Naive thymus-derived CD4-positive, alpha-beta T cell (primary cell): Measurements from ENCODE around the gene DRGX. TPM values are rescaled to one million over a fixed set of nuclear protein-coding genes. Genes with fewer than 3 reads are reported as not detected.

Experiments
- ATAC-seq: fragments of 150-1000 bp; cut with Tn5 transposase; 2 replicates; pipeline ENCODE4 v1.10.0; 2021; ENCODE audit warnings: mild to moderate bottlenecking, moderate library complexity
- CTCF ChIA-PET: fragments of 350-600 bp; sonication (Branson Sonifier 250); formaldehyde crosslinking; loops from one replicate; lab custom pipeline; 2021; ENCODE audit warnings: antibody characterized with exemption; lab: Charles Lee
- POLR2A ChIA-PET: fragments of 350-600 bp; sonication (Branson Sonifier 250); formaldehyde crosslinking; loops from one replicate; lab custom pipeline; 2021; ENCODE audit warnings: antibody characterized with exemption, inconsistent platforms; lab: Charles Lee
- DNase-seq, 9 donors: peaks; one replicate each; pipeline versions ENCODE4 v3.0.0 to v3.0.0-alpha.2; 2020 to 2022; ENCODE audit warnings: mixed read lengths in 1 of 9
- H3K27ac ChIP-seq: one replicate; pipeline ENCODE4 v1.7.0; 2013; ENCODE audit warnings: mild to moderate bottlenecking, low read depth, low read length, moderate library complexity
- H3K27me3 ChIP-seq, 2 donors: one replicate each; pipeline ENCODE4 v1.7.0; 2013; ENCODE audit warnings: low read length in 2 of 2, mild to moderate bottlenecking in 2 of 2, moderate library complexity in 2 of 2; ENCODE audit not compliant: control insufficient read depth in 2 of 2, insufficient read depth in 2 of 2
- H3K36me3 ChIP-seq, 3 experiments: 1 replicate in 2 of 3; 2 replicates in 1 of 3; pipeline ENCODE4 v1.7.0; 2013; ENCODE audit warnings: low read length in 3 of 3, mild to moderate bottlenecking in 3 of 3, moderate library complexity in 1 of 3; ENCODE audit not compliant: insufficient read depth in 3 of 3, control insufficient read depth in 2 of 3
- H3K4me1 ChIP-seq, 2 donors: one replicate each; pipeline ENCODE4 v1.7.0; 2013; ENCODE audit warnings: low read length in 2 of 2, mild to moderate bottlenecking in 2 of 2, moderate library complexity in 1 of 2; ENCODE audit not compliant: control insufficient read depth in 2 of 2, insufficient read depth in 2 of 2
- H3K4me3 ChIP-seq: 2 replicates; pipeline ENCODE4 v1.7.0; 2013; ENCODE audit warnings: mild to moderate bottlenecking, low read length
- H3K9me3 ChIP-seq, 3 experiments: 1 replicate in 2 of 3; 2 replicates in 1 of 3; pipeline ENCODE4 v1.7.0; 2013; ENCODE audit warnings: low read length in 3 of 3; ENCODE audit not compliant: control insufficient read depth in 2 of 3
- H3K27ac Mint-ChIP-seq, 9 donors: one replicate each; pipeline ENCODE4 v1.8.0; 2020 to 2022; ENCODE audit warnings: mixed read lengths in 9 of 9, mild to moderate bottlenecking in 8 of 9, moderate library complexity in 5 of 9, inconsistent platforms in 2 of 9
- H3K27me3 Mint-ChIP-seq, 5 donors: one replicate each; pipeline ENCODE4 v1.8.0; 2021 to 2022; ENCODE audit warnings: mixed read lengths in 5 of 5, mild to moderate bottlenecking in 1 of 5
- H3K36me3 Mint-ChIP-seq, 5 donors: one replicate each; pipeline ENCODE4 v1.8.0; 2020 to 2022; ENCODE audit warnings: mixed read lengths in 5 of 5, mild to moderate bottlenecking in 3 of 5, inconsistent platforms in 1 of 5
- H3K4me1 Mint-ChIP-seq, 7 donors: one replicate each; pipeline ENCODE4 v1.8.0; 2020 to 2022; ENCODE audit warnings: mixed read lengths in 7 of 7, mild to moderate bottlenecking in 3 of 7, inconsistent platforms in 1 of 7
- H3K4me3 Mint-ChIP-seq, 10 donors: one replicate each; pipeline ENCODE4 v1.8.0; 2020 to 2022; ENCODE audit warnings: mild to moderate bottlenecking in 10 of 10, mixed read lengths in 10 of 10, moderate library complexity in 6 of 10, inconsistent platforms in 2 of 10
- H3K9me3 Mint-ChIP-seq, 11 donors: one replicate each; pipeline ENCODE4 v1.8.0; 2020 to 2022; ENCODE audit warnings: mixed read lengths in 11 of 11, mild to moderate bottlenecking in 4 of 11, inconsistent platforms in 1 of 11, moderate library complexity in 1 of 11
- intact Hi-C, 2 donors: fragments of 100-400 bp; cut with micrococcal nuclease; formaldehyde crosslinking; loops; one replicate each; pipeline ENCODE4 v1.15.1; 2023
- polyA plus RNA-seq, 2 donors: library from polyadenylated mRNA; unstranded; fragments of 300-500 nt; fragmentation: Illumina TruSeq; gene quantifications; one replicate each; pipeline ENCODE4 v1.2.3, GENCODE V29; 2021
- total RNA-seq, 6 experiments: library from RNA in 5 of 6; stranded (reverse) in 5 of 6; gene quantifications; 1 replicate in 5 of 6; 2 replicates in 1 of 6; pipeline ENCODE4 v1.2.3 and lab custom pipeline; 2021 to 2026

DRGX gene
- total and polyA plus RNA-seq, 7 experiments from 2014 or later = not detected

DNA sequence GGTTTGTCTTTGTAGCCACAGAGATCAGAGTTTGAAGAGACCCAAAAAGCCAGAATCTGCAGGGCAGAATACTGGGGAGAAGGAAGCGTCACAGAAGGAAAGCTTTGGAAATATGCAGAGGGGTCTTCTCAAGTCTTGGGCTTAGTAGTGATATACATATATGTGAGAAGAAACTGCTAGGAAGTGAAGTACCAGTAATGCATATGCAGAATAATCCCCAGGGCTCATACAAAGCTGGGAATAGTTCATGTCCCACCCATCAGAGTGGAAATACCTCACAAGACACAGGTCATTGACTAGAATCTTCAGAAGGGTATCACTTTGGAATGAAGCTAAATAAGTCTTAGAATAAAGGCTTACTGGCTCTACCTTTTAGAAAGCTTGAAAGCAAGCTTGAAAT is 57.3 kb downstream of the DRGX start:
- no peak overlapping the region for H3K4me3 Mint-ChIP-seq
- peaks cover 6 to 15% (median 8%) of the 10 kb centered on the region in 7 donors for H3K4me1 Mint-ChIP-seq
- peaks cover 0 to 9% (median 0%) of the 10 kb centered on the region in 5 donors for H3K36me3 Mint-ChIP-seq
- no peaks in the 10 kb centered on the region for H3K36me3 ChIP-seq
- intact Hi-C loops = no loop called here
- DNase-seq = no peak
- no peaks in the 10 kb centered on the region for H3K4me1 ChIP-seq
- POLR2A ChIA-PET = no interaction called here
- no peak overlapping the region for H3K27ac Mint-ChIP-seq
- H3K27ac ChIP-seq = no peak overlapping the region
- H3K9me3 ChIP-seq = no peaks in the 10 kb centered on the region
- peaks cover 0 to 28% (median 16%) of the 10 kb centered on the region in 5 donors for H3K27me3 Mint-ChIP-seq
- no peak overlapping the region for H3K4me3 ChIP-seq
- no peaks in the 10 kb centered on the region for H3K27me3 ChIP-seq
- H3K9me3 Mint-ChIP-seq = peaks cover 0 to 25% (median 18%) of the 10 kb centered on the region in 11 donors
- CTCF ChIA-PET = no interaction called here
- no peak for ATAC-seq

DNA sequence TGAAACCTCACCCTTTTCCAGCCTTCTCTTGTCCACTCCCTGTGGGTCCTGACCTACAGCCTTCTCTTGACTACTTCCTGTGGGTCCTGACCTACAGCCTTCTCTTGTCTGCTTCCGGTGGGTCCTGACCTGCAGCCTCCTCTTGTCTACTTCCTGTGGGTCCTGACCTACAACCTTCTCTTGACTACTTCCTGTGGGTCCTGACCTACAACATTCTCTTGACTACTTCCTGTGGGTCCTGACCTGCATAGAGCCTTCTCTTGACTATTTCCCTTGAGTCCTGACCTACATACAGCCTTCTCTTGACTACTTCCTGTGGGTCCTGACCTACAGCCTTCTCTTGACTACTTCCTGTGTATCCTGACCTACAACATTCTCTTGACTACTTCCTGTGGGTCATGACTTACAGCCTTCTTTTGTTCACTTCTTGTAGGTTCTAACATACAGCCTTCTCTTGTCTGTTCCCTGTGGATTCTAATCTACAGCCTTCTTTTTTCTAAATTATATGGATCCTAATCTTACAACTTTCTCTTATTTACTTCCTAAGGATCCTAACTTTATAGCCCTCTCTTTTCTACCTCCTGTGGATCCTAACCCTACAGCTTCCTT is 60.4 kb downstream of the DRGX start:
- no peaks in the 10 kb centered on the region for H3K36me3 ChIP-seq
- Mint-ChIP-seq H3K27ac (peak overlapping the region in 7 of 9 donors; percentile 6 to 73 (median 68)), H3K9me3 (peaks cover 0 to 24% (median 18%) of the 10 kb centered on the region in 11 donors), H3K36me3 (peaks cover 0 to 9% (median 0%) of the 10 kb centered on the region in 5 donors), H3K27me3 (peaks cover 0 to 14% (median 2%) of the 10 kb centered on the region in 5 donors), H3K4me3 (peak overlapping the region in 1 of 10 donors; percentile 15), H3K4me1 (peaks cover 6 to 16% (median 8%) of the 10 kb centered on the region in 7 donors)
- H3K4me1 ChIP-seq = no peaks in the 10 kb centered on the region
- H3K27me3 ChIP-seq = no peaks in the 10 kb centered on the region
- H3K4me3 ChIP-seq = no peak overlapping the region
- DNase-seq (no peak), ATAC-seq (no peak)
- no peak overlapping the region for H3K27ac ChIP-seq
- CTCF ChIA-PET = no interaction called here
- POLR2A ChIA-PET = no interaction called here
- intact Hi-C loops = no loop called here
- H3K9me3 ChIP-seq = no peaks in the 10 kb centered on the region

DNA sequence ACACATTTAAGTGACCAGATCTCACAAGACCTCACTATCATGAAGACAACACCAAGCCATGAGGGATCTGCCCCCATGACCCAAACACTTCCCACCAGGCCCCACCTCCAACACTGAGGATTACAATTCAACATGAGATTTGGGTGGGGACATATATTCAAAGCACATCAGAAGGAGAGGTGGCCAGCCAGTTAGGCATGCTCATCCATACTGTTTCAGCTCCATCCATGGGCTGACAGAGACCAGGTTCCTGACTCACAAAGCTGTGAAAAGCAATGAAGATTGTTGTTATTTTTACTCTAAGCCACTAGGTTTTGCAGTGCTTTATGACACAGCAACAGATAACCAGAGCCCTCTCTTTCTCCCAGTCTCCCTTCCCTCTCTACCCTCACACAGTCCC is 60.9 kb downstream of the DRGX start:
- Mint-ChIP-seq H3K27ac (peak overlapping the region in 4 of 9 donors; percentile 67 to 73 (median 70)), H3K4me3 (no peak overlapping the region)

GRCh38 chr10:49333192-49333591 is 62.7 kb downstream of the DRGX start:
- DNase-seq (no peak), ATAC-seq (no peak)
- CTCF ChIA-PET = no interaction called here
- Histone ChIP-seq H3K36me3 (no peaks in the 10 kb centered on the region), H3K4me1 (no peaks in the 10 kb centered on the region), H3K4me3 (no peak overlapping the region), H3K9me3 (no peaks in the 10 kb centered on the region), H3K27ac (no peak overlapping the region), H3K27me3 (no peaks in the 10 kb centered on the region)
- H3K27ac Mint-ChIP-seq = no peak overlapping the region
- H3K36me3 Mint-ChIP-seq = peaks cover 0 to 9% (median 0%) of the 10 kb centered on the region in 5 donors
- H3K4me3 Mint-ChIP-seq = no peak overlapping the region
- peaks cover 6 to 16% (median 8%) of the 10 kb centered on the region in 7 donors for H3K4me1 Mint-ChIP-seq
- POLR2A ChIA-PET = no interaction called here
- peaks cover 0 to 24% (median 13%) of the 10 kb centered on the region in 11 donors for H3K9me3 Mint-ChIP-seq
- peaks cover 0 to 3% (median 0%) of the 10 kb centered on the region in 5 donors for H3K27me3 Mint-ChIP-seq
- intact Hi-C loops = no loop called here

More for the DNA sequence above, 60.9 kb downstream of the DRGX start:
- ATAC-seq (no peak), DNase-seq (no peak)
- Histone ChIP-seq H3K27ac (no peak overlapping the region), H3K4me3 (no peak overlapping the region), H3K4me1 (no peaks in the 10 kb centered on the region), H3K36me3 (no peaks in the 10 kb centered on the region), H3K9me3 (no peaks in the 10 kb centered on the region), H3K27me3 (no peaks in the 10 kb centered on the region)
- peaks cover 0 to 9% (median 0%) of the 10 kb centered on the region in 5 donors for H3K36me3 Mint-ChIP-seq
- H3K4me1 Mint-ChIP-seq = peaks cover 6 to 16% (median 8%) of the 10 kb centered on the region in 7 donors
- H3K27me3 Mint-ChIP-seq = peaks cover 0 to 11% (median 0%) of the 10 kb centered on the region in 5 donors
- peaks cover 0 to 24% (median 18%) of the 10 kb centered on the region in 11 donors for H3K9me3 Mint-ChIP-seq
- ChIA-PET CTCF (no interaction called here), POLR2A (no interaction called here)
- intact Hi-C loops = no loop called here

DNA sequence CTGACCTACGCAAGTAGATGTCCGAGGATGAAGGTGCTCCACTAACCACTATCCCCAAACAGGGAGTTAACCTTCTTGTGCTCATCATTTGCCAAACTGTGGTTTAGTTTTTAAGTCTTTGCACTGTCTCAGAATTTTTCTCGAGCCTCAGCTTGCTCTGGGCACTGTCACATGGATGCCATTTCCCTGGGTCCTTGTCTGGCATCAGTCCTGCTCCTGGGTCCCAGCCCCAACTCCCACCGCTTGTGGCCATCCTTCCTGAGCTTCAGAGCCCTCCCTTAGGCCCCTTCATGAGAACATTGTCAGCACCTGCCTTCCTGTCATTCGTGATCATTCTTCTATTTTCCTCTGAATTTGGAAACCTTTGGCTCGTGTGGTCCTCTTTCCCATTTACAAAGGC is 63.1 kb downstream of the DRGX start:
- H3K27ac ChIP-seq = no peak overlapping the region
- DNase-seq (no peak), ATAC-seq (no peak)
- Mint-ChIP-seq H3K36me3 (peaks cover 0 to 9% (median 0%) of the 10 kb centered on the region in 5 donors), H3K4me1 (peaks cover 6 to 16% (median 8%) of the 10 kb centered on the region in 7 donors), H3K9me3 (peaks cover 0 to 24% (median 13%) of the 10 kb centered on the region in 11 donors), H3K27me3 (peaks cover 0 to 5% (median 0%) of the 10 kb centered on the region in 5 donors), H3K4me3 (no peak overlapping the region), H3K27ac (no peak overlapping the region)
- no peak overlapping the region for H3K4me3 ChIP-seq
- no peaks in the 10 kb centered on the region for H3K27me3 ChIP-seq
- intact Hi-C loops = no loop called here
- POLR2A ChIA-PET = no interaction called here
- H3K36me3 ChIP-seq = no peaks in the 10 kb centered on the region
- no peaks in the 10 kb centered on the region for H3K4me1 ChIP-seq
- CTCF ChIA-PET = no interaction called here
- no peaks in the 10 kb centered on the region for H3K9me3 ChIP-seq

GRCh38 chr10:49332333-49332732 is 63.6 kb downstream of the DRGX start:
- H3K9me3 Mint-ChIP-seq = peaks cover 0 to 24% (median 13%) of the 10 kb centered on the region in 11 donors
- H3K4me3 Mint-ChIP-seq = no peak overlapping the region
- H3K4me3 ChIP-seq = no peak overlapping the region
- no peaks in the 10 kb centered on the region for H3K36me3 ChIP-seq
- POLR2A ChIA-PET = no interaction called here
- H3K4me1 Mint-ChIP-seq = peaks cover 6 to 16% (median 8%) of the 10 kb centered on the region in 7 donors
- DNase-seq (no peak), ATAC-seq (no peak)
- no peaks in the 10 kb centered on the region for H3K27me3 ChIP-seq
- CTCF ChIA-PET = no interaction called here
- H3K36me3 Mint-ChIP-seq = peaks cover 0 to 9% (median 0%) of the 10 kb centered on the region in 5 donors
- H3K9me3 ChIP-seq = no peaks in the 10 kb centered on the region
- no peak overlapping the region for H3K27ac ChIP-seq
- no peak overlapping the region for H3K27ac Mint-ChIP-seq
- peaks cover 0 to 9% (median 0%) of the 10 kb centered on the region in 5 donors for H3K27me3 Mint-ChIP-seq
- no peaks in the 10 kb centered on the region for H3K4me1 ChIP-seq
- intact Hi-C loops = no loop called here

- Histone ChIP-seq H3K36me3 (no peaks in the 10 kb centered on the region), H3K4me3 (no peak overlapping the region), H3K9me3 (no peaks in the 10 kb centered on the region), H3K4me1 (no peaks in the 10 kb centered on the region), H3K27me3 (no peaks in the 10 kb centered on the region), H3K27ac (no peak overlapping the region)
- Mint-ChIP-seq H3K36me3 (peaks cover 0 to 9% (median 0%) of the 10 kb centered on the region in 5 donors), H3K4me3 (no peak overlapping the region), H3K4me1 (peaks cover 6 to 17% (median 8%) of the 10 kb centered on the region in 7 donors), H3K27ac (no peak overlapping the region), H3K9me3 (peaks cover 0 to 24% (median 13%) of the 10 kb centered on the region in 11 donors), H3K27me3 (peaks cover 0 to 9% (median 0%) of the 10 kb centered on the region in 5 donors)
- ChIA-PET POLR2A (no interaction called here), CTCF (no interaction called here)
- DNase-seq (no peak), ATAC-seq (no peak)
- intact Hi-C loops = no loop called here
Measured at GRCh38 chr10:49331431-49331830, 64.5 kb downstream of the DRGX start.
